ENCODE data around the gene MTPN. TPM values are rescaled to one million over a fixed set of nuclear protein-coding genes. Genes with fewer than 3 reads are reported as not detected.

MTPN gene
- total and polyA plus RNA-seq, 10 of the 15 experiments (the other 5 are each of a cell fraction or from before 2014, with no cell fraction given), result 38.7 to 146 (median 85.4) TPM

DNA sequence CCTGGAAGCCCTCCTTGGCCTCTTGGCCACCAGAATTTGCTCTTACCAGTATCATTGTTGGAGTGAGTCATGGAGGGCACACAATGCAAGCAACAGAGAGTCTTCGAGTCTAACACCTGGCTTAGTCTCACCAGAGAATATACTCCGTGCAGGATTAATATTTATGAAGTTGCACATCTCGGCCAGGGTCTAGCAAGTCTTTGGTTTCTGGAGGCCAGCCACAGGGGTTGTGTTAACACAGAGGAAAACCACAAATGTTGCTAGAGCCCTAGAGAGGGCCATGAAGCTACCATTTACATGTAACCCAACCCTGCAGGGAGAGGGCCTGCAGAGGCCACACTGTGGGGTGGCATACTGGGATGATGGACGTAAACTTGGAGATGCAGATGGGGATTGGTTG, 71.8 kb downstream of the MTPN start:
- Histone ChIP-seq H4K20me1 (ENCODE audit: control insufficient read depth, insufficient read depth) (no peaks in the 10 kb centered on the region), H3K27ac (ENCODE audit: control insufficient read depth, insufficient read depth) (no peak overlapping the region), H3K27me3 (replicated peaks in 1 of 2; ENCODE audit: control insufficient read depth in 2 of 2, insufficient read depth in 2 of 2, low read length in 1 of 2) (no peaks in the 10 kb centered on the region), H3K9ac (ENCODE audit: control insufficient read depth, insufficient read depth, low read length) (no peak overlapping the region), H3K9me3 (replicated peaks; ENCODE audit: control insufficient read depth, insufficient read depth, low read length) (no peaks in the 10 kb centered on the region), H3K4me1 (ENCODE audit: control insufficient read depth, insufficient read depth, low read length) (no peaks in the 10 kb centered on the region), H3K79me2 (ENCODE audit: control insufficient read depth, insufficient read depth, low read length) (no peaks in the 10 kb centered on the region), H3K4me2 (ENCODE audit: control insufficient read depth, insufficient read depth) (no peak overlapping the region), H2AFZ (ENCODE audit: control insufficient read depth, low read depth, low read length) (no peak overlapping the region), H3K36me3 (ENCODE audit: control insufficient read depth in 2 of 2, insufficient read depth in 2 of 2, low read length in 1 of 2) (no peaks in the 10 kb centered on the region), H3K4me3 (no peak overlapping the region)
- 69% methylated on average over 4 of the region's 4 CpGs for WGBS (ENCODE audit: insufficient coverage, insufficient replicate concordance, low lambda C conversion rate, missing lambda C conversion rate)
- TF ChIP-seq GABPA (IDR thresholded peaks at IDR 0.05; ENCODE audit: low read depth), result no peak
- TF ChIP-seq HDAC6 (IDR thresholded peaks at IDR 0.05; ENCODE audit: unreplicated experiment), result no peak
- TF ChIP-seq, protein P1, sequence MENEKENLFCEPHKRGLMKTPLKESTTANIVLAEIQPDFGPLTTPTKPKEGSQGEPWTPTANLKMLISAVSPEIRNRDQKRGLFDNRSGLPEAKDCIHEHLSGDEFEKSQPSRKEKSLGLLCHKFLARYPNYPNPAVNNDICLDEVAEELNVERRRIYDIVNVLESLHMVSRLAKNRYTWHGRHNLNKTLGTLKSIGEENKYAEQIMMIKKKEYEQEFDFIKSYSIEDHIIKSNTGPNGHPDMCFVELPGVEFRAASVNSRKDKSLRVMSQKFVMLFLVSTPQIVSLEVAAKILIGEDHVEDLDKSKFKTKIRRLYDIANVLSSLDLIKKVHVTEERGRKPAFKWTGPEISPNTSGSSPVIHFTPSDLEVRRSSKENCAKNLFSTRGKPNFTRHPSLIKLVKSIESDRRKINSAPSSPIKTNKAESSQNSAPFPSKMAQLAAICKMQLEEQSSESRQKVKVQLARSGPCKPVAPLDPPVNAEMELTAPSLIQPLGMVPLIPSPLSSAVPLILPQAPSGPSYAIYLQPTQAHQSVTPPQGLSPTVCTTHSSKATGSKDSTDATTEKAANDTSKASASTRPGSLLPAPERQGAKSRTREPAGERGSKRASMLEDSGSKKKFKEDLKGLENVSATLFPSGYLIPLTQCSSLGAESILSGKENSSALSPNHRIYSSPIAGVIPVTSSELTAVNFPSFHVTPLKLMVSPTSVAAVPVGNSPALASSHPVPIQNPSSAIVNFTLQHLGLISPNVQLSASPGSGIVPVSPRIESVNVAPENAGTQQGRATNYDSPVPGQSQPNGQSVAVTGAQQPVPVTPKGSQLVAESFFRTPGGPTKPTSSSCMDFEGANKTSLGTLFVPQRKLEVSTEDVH (IDR thresholded peaks at IDR 0.05; ENCODE audit: low read depth, partially characterized antibody), result no peak
- TF ChIP-seq MEF2A (IDR thresholded peaks at IDR 0.05; ENCODE audit: insufficient read depth, low read depth, low read length), result no peak
- no peak for TF ChIP-seq ZSCAN29 (IDR thresholded peaks at IDR 0.05)
- TF ChIP-seq TCF12 (IDR thresholded peaks at IDR 0.05; ENCODE audit: low read depth, low read length), result no peak
- no peak for TF ChIP-seq YBX1 (IDR thresholded peaks at IDR 0.05)
- TF ChIP-seq, protein P2, sequence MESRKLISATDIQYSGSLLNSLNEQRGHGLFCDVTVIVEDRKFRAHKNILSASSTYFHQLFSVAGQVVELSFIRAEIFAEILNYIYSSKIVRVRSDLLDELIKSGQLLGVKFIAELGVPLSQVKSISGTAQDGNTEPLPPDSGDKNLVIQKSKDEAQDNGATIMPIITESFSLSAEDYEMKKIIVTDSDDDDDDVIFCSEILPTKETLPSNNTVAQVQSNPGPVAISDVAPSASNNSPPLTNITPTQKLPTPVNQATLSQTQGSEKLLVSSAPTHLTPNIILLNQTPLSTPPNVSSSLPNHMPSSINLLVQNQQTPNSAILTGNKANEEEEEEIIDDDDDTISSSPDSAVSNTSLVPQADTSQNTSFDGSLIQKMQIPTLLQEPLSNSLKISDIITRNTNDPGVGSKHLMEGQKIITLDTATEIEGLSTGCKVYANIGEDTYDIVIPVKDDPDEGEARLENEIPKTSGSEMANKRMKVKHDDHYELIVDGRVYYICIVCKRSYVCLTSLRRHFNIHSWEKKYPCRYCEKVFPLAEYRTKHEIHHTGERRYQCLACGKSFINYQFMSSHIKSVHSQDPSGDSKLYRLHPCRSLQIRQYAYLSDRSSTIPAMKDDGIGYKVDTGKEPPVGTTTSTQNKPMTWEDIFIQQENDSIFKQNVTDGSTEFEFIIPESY (IDR thresholded peaks at IDR 0.05), result no peak
- no peak for TF ChIP-seq RUNX3 (IDR thresholded peaks at IDR 0.05; ENCODE audit: low read length)
- TF ChIP-seq STAT3 (IDR thresholded peaks at IDR 0.05; ENCODE audit: low read depth, low read length), result no peak
- DNase-seq (ENCODE audit: low read depth, low spot score) (no peak), FAIRE-seq (no peak), ATAC-seq (no peak)
- POLR2A ChIA-PET, result no interaction called here
- CTCF ChIA-PET, result no interaction called here
- intact Hi-C loops (cut with micrococcal nuclease; ENCODE audit: unreplicated experiment), result no loop called here
- SMC1A ChIA-PET (ENCODE audit: uncharacterized antibody, unreplicated experiment), result interaction anchor here (1.4 kb wide), 1 partner anchor 45 kb away, joined by 3 read pairs; no protein-coding TSS in a partner anchor
- BruUV-seq (replicated peaks), result no TSS peak
- RAD21 ChIA-PET (ENCODE audit: unreplicated experiment), result no interaction called here
- in situ Hi-C loops (cut with MboI), result no loop called here

Data from GM12878 (cell line).